ENCODE results near the gene IGIP.

DNA sequence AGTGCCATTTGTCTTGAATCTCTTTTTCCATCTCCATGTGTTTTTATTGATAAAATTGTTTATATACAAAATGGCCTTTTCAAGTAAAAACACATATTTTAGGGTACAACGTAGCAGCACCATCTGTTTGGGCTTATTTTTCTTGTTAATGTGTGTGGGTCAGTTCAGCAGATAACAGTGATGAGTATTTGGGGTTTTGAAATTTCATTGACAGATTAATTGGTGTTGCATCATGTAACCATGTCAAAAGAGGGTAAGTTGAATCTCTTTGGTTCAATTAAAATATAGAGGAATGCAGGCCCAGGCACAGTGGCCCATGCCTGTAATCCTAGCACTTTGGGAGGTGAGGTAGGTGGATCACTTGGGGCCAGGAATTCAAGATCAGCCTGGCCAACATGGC lies 31.9 kb upstream of the IGIP start:
- TF ChIP-seq EZH2 (IDR thresholded peaks at IDR 0.05; ENCODE audit: low read length): no peak
- TF ChIP-seq, protein P1, sequence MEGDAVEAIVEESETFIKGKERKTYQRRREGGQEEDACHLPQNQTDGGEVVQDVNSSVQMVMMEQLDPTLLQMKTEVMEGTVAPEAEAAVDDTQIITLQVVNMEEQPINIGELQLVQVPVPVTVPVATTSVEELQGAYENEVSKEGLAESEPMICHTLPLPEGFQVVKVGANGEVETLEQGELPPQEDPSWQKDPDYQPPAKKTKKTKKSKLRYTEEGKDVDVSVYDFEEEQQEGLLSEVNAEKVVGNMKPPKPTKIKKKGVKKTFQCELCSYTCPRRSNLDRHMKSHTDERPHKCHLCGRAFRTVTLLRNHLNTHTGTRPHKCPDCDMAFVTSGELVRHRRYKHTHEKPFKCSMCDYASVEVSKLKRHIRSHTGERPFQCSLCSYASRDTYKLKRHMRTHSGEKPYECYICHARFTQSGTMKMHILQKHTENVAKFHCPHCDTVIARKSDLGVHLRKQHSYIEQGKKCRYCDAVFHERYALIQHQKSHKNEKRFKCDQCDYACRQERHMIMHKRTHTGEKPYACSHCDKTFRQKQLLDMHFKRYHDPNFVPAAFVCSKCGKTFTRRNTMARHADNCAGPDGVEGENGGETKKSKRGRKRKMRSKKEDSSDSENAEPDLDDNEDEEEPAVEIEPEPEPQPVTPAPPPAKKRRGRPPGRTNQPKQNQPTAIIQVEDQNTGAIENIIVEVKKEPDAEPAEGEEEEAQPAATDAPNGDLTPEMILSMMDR (optimal IDR thresholded peaks at IDR 0.05 in 1 of 3, IDR thresholded peaks at IDR 0.05 in 1 of 3, conservative IDR thresholded peaks at IDR 0.05 in 1 of 3; ENCODE audit: extremely low read depth in 1 of 3, insufficient read depth in 2 of 3, low read length in 3 of 3): no peak
